GM18517 (cell line): ENCODE data around the gene PGR.

ENCODE experiments used
- ATAC-seq: cut with Tn5 transposase; IDR thresholded peaks from one replicate; pipeline ENCODE4 v1.9.1; 2021; ENCODE audit warnings: mild to moderate bottlenecking, moderate library complexity; ENCODE audit not compliant: unreplicated experiment

Gene PGR

DNA sequence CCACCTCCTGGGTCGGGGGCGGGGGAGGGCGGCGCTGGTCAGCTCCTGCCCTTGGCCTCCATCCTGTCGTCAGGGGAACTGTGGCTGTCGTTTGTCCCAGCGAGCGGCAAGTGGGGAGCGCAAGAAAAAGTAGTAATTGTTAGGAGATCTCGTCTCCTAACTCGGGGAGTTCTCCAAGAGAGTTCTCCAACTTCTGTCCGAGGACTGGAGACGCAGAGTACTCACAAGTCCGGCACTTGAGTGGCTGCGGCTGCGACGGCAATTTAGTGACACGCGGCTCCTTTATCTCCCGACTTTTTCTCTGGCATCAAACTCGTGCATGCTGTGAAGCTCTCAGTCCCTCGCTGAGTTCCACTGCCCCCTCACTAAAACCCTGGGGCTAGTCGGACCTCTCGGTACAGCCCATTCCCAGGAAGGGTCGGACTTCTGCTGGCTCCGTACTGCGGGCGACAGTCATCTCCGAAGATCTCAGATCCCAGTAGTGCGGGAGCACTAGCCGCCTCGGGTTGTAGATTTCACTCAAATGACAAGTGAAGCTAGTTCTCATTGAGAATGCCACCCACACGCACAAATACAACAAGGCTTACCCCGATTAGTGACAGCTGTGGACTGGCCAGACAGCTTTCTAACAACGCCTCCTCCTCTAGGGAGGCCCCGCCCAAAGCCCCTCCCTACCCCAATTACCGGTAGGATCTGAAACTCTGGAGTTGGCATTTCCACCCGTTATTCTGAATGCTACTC lies at the start of gene PGR:
Gene PGR (minus strand): TSS at position 611 of the 741 bp plus-strand sequence. CDS start 743 bp downstream, outside the sequence.
- no peak for ATAC-seq

DNA sequence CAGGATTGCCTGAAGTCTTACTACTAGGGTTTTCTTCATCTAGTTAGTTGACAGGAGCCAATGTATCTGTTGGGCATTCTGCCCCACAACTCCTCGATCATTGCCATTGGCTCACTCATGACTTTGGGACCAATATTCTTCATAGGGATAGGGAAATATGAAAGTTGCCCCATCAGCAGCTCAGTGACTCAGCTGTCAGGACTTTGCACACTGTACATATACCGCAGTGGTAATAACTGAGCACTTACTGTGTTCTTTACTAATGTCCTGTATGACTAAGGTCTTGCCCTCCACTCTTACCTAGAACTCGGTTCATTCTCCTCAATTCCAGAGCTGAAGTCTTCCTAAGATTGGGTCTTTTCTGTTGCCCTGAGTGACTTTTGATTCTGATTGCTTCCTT lies 46.8 kb upstream of the PGR start:
- no peak for ATAC-seq

DNA sequence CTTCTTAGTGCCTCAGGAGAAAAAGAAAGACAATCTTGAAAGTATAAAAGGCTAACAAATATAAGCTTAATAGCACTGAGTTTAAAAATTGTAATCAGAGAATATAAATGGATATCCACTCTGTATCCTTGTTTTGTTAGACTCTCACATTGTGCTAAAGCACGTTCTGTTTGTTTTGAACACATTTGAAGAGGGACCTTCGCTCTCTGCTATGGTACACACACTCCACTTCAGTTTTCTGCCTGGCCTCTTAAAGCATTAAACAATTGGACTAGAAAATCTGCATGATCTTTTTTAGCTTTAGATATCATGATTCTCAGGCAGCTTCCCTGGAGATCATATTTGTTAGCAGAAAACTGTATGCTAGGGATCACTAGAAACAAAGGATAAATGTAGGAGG lies 40.3 kb upstream of the PGR start:
- no peak for ATAC-seq

DNA sequence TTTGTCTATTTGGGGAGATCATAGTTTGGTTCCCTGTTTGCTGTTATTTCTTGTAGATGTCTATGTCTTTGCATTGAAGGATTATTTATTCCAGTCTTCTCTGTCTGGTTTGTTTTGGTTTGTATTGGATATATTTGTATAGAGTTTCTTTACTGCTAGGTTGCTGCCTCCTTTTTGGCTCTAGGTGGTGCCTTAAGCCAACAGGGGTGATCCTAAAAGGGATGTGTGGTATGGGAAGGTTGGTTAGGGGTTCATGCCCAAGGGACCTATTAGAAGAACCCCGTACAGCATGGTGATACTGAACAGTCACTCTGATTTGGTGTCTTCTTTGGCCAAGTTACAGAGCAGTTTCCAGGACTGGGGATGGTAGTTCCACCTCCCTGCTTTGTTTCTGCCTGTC lies 36.4 kb upstream of the PGR start:
- no peak for ATAC-seq

DNA sequence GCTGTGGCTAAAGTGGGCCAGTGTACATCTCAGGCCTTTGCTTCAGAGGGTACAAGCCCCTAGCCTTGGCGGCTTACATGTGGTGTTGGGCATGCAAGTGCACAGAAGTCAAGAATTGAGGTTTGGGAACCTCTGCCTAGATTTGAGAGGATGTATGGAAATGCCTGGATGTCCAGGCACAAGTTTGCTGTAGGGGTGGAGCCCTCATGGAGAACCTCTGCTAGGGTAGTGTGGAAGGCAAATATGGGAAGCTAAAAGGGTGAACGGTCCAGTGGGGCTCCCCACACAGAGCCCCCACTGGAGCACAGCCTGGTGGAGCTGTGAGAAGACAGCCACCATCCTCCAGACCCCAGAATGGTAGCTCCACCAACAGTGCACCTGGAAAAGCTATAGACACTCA lies 28.5 kb upstream of the PGR start:
- ATAC-seq = no peak

DNA sequence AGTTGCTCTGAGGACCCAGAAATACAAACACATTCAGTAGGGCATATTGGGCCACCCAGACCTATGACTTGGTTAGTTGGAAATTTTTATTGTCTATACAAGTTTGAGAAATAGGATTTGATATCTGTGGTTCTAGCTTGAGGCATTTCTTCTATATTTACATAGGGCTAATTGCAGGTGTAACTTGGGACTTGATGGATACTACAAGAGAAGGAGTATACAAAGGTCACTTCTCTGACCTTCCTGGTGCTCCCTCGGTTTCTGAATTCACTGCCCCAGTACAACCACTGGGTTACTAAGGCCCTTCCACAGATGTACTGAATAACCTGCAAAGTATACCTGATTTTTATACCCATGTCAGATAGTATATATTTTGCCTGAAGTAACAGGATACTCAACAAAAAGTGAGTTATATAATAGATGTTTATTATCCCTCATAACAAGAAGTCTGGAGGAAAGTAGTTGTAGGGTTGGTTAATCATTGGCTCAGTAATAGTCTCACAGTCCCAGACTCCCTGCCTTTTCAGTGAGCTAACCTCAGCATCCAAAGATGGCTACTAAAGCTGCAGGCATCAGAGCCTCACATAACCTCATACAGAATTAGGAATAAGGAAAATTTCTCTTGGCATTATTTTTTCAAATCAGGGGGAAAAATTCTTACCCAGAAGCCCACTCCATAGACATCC lies 8.8 kb upstream of the PGR start:
- no peak for ATAC-seq

DNA sequence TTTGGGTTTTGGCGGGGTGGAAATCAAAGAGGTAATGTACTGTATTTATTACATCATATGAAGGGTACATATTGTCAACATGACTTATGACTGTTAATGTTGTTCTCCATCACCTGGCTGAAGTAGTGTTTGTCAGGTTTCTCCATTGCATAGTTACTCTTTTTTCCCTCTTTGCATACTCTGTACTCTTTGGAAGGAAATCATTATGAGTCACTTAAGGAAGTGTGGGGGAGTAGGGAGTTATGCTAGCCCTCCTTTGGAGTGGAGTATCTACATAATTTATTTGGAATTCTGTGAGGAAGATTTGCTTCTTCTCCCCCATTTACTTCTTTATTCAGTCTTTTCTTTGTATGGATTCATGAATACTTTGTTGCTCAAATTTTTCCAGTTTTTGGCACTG lies 3.6 kb upstream of the PGR start:
- ATAC-seq = no peak

DNA sequence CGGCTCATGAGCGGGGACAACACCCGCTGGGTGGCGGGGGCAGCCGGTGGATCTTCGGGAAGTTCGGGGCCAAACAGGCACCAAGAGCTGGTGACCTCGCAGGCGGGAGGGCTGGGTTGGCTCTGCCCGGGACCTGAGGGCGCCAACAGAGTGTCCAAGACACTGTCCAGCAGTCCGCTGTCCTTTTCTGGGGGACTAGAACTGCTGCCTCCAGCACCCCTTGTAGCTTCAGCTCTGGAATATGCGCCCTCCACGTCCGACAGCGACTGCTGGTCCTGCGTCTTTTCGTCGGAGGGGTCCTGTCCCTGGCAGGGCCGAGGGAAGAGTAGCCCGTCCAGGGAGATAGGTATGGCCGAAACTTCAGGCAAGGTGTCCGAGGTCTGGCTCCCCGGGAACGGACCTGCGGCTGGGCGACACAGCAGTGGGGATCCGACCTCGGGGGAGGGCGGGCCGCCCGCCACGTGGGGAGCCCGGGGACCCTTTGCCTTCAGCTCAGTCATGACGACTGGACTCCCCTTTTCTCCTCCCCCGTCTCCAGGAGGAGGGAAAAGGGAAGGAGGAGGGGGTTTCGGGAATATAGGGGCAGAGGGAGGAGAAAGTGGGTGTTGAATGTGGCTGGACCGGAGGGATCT lies 926 bp downstream of the PGR start:
- no peak for ATAC-seq

DNA sequence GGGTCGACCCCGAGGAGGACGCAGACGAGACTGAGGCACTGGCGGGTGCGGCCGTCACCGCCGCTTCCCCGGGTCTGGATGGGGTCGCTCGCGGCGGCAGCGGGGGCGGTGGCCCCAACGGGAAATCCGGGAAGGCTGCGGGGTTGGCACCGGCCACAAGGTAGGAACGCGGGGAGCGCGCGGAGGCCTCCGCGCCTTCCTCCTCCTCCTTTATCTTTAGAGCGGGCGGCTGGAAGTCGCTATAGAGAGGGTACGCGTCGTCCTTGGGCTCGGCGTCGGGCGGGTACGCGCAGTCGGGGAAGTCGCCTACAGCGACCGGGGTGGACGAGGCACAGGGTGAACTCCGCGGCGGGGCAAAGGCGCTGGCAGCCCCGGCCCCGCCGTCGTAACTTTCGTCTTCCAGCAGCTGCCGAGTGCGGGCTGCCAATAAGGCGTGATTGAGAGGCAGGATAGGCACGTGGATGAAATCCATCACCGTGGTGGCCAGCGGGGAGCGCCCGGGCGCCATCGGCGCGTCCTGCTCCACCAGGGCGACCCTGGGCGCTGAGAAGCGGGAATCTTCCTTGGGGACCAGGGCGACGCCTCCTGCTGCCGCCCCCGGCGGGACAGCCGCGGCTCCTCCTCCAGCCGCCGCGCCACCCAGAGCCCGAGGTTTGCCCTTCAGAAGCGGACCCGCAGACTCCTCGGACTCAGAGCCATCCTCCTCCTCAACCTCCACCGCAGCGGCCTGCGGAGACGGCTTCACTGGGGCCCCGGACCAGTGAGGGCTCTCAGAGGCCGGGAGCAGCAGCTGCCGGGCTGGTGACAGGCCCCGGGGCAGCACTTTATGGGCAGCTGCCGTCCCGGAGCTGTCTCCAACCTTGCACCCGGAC lies 1.7 kb downstream of the PGR start:
- no peak for ATAC-seq

DNA sequence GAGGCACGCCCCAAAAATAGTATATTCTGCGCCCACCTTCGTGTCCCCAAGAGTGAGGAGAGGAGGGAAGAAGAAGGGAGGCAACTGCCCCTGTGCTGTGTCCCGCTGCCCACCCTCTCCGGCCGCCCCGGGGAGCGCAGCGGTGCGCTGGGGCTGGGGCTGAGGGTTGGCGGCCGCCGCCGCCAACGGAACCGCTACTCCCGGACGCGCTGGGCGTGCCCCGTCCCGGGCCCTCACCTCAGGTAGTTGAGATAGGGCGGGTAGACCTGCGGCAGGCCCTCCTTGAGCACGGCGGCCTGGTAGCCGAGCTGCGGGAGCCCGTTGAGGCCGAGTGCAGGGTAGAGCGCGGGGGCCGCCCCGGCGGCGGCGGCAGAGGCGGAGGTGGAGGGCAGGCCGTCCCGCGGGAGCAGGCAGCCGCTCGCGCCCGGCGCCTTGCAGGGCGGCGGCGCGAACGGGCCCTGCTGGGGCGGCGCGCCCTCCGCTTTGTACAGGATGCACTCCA lies 2.4 kb downstream of the PGR start:
- no peak for ATAC-seq

DNA sequence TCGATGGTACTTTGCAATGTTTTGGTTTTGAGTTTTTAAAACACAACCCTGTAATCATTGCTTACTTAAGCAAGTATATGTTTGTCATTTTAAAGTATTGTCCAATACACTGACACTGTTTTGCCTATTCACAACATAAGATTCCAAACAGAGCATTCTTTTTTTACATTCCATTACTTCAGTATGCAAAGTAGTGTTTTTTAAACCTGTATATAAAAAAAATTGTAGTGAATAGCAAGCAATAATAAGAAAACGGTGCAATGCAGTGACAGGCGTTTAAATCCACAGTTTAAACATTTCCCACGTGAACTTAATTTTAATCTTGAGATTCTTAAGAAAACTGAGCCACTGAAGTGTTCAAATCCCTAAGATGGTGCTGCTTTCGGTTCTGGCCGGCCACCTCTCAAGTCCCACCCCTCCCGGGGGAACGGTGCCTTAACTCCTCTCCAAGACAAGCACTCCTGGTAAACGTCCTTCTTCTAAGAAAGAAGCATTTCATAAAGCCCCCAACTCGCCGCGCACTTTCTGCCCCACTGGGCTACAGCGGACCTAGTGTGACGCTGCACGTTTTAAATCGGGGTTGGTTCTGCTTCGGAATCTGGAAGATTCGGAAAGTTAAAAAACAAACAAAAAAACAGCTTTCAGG lies 2.9 kb downstream of the PGR start:
- no peak for ATAC-seq

DNA sequence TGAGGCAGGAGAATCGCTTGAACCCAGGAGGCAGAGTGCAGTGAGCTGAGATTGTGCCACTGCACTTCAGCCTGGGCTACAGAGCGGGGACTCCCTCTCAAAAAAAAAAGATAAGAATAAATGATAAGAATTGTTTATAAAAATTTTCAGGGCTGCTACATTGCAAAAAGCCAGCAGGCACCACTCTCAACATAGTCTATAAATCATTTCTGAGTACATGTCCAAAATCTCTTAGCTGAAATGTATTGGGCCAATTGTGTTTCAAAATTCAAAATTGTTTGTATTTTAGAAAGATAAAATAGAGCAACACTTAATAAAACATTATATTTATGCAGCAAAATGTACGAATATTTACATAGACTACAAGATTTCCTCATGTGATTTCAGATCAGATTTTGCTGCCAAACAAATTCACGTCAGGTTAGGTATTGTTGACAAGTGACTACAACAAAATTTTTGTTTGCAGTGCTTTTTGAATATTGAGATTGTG lies 13.9 kb downstream of the PGR start:
- ATAC-seq = no peak

DNA sequence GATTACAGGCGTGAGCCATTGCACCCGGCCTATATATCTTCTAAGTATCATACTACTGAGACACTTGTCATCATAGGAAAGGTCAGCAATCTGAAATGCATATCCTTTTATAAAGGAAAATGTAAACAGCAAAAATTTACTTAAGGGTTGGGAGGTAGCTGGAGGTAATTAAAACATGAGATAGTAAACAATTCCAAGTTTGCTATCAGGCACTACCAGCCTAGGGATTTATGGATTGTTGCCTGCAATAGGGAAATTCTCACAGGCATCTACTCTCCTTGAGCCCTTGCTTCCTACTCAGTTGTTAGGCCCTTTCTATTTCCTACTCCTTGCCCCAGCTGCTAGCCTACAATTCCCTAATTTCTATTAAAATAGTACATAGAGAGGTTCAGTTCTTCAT lies 16.1 kb downstream of the PGR start:
- ATAC-seq = no peak

DNA sequence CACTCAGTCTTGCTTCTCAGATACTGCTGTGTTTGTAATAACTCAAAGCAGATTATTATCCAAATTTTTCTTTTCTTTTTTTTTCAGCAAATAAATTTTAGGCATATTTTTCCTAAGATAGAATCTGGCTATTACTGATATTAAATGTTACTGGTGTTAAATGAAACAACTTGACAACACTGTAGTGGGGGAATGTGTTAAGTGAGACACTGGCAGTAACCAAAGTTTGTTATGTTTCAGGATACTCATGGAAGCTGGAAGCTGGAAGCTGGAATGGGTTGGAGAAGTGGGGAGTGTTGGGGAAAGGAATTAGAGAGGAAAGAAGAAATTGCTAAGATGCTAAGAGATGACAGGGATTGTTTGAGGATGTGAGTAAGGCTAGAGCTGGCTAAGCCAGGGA lies 24.9 kb downstream of the PGR start:
- no peak for ATAC-seq

DNA sequence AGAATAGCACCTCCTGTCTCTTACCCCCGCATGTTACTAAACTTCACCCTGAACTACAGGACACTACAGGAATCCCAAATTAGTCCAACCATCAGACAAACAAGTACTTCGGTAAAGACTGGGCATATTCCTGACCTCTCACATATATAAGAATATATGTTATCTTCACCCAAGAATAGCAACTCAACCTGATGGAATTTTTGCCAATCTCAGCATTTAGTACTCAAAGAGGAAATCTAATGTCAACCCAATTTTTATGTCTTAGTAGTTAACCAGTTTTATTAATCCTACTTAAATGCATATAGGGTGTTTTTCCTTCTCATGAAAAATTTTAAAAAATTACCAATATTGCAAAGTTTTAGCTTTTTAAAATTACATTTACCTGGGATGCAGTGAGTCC lies 26.2 kb downstream of the PGR start:
- ATAC-seq = no peak

DNA sequence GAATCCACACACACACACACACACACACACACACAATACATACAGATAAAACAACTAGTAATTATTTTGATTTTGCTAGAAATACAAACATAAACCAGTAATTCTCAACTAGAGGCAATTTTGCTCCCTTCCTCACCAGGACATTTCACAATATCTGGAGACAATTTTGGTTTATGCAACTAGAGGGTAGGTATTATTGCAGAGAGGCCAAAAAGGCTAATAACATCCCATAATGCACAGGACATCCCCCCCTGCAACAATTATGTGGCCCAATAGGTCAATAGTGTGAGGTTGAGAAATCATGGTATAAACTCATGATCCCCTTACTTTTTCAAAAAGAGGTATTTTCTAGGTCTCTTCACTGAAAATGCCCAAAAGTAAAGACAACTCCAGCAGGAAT lies 29.0 kb downstream of the PGR start:
- no peak for ATAC-seq

DNA sequence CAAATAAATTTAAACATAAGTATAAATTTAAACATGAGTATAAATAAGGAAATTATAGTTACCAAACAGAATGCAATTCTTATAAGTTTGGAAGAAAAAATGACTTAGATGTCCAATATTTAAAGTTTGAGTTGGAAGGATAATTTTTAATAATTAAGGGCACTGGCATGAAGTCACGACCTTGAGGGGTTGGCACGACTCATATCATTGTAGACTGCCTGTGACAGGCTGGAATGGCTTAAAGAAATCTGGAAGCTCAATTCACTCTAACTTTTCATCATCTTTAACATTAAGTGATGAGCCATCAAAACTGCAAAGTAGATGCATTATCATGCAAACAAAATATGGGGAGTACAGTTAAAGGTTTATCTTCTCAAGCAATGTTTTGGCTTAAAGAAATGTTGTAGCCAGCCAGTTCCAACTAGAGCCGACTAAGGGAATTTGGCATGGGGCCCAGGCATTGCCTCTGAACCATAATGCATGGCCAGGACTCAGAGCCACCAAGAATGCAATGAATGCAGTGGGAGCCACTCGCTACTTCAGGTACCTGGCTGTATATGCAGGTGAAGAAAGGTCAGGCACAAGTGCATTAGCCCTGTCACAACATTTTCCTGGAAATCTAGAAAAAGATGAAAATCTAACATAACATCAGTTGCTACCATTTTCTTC lies 33.4 kb downstream of the PGR start:
- ATAC-seq = no peak

DNA sequence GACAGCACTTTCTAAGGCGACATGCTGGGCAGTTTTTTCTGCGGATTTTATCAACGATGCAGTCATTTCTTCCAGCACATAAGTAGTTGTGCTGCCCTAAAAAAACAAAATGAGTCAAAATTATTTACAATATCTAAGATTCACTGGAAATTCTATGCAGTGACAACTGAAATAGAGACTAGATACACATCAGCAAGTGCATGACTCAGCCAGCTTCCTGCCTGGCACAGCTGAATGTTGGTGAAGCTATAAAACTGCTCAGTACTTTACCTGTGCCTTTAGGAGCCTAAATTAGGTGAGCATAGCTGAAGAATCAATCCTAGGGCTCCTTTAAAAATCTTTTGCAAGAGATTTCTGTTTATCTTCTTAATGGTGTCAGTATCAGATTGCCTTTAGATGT lies 37.8 kb downstream of the PGR start:
- no peak for ATAC-seq

DNA sequence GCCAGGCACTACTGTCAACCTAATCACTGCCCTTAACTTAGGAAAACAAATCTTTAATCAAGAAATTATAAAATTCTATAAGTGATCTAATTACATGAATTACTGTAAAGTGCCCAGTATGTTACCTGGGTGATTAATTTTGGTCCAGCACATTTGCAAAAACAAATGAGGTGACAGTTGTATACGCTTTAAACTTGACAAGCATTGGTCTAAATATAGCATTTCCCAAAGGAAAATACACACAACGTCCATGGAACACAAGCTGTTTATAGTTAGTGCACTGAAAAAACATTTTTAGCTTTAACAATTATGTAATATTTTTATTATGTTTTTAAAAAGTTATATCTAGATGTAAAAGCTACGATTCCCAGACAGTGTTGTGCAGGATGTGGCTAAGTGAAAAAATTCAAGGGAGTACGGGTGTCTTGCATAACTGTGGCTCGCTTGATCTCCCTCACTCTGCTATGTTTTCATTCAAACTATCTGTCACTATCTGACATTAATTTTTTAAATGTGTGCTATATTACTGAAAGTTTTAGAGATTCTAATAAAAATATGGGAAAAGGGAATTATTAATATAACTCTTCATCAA lies 38.8 kb downstream of the PGR start:
- ATAC-seq = no peak

DNA sequence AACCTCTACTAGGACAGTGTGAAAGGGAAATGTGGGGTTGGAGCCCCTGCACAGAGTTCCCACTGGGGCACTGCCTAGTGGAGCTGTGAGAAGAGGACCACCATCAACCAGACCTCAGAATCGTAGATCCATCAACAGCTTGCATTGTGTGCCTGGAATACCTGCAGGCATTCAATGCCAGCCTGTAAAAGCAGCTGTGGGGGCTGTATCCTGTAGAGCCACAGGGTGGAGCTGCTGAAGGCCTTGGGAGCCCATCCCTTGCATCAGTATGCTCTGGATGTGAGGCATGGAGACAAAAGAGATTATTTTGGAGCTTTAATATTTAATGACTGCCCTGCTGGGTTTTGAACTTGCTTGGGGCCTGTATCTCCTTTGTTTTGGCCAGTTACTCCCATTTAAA lies 46.3 kb downstream of the PGR start:
- no peak for ATAC-seq
